HG03342 (cell line): Measurements from ENCODE around the gene DDRGK1.
A peak's percentile ranks its signal among the peaks of the same experiment; 100 is the strongest.
"Not testable (repeated sequence)": the region's sequence is repeated elsewhere in the genome, so short reads cannot be mapped to it uniquely, and the experiment has no call there.

Experiments used
- ATAC-seq: cut with Tn5 transposase; IDR thresholded peaks from one replicate; pipeline ENCODE4 v1.9.1; 2021; ENCODE audit warnings: mild to moderate bottlenecking, moderate library complexity; ENCODE audit not compliant: unreplicated experiment

DDRGK1 gene

DNA sequence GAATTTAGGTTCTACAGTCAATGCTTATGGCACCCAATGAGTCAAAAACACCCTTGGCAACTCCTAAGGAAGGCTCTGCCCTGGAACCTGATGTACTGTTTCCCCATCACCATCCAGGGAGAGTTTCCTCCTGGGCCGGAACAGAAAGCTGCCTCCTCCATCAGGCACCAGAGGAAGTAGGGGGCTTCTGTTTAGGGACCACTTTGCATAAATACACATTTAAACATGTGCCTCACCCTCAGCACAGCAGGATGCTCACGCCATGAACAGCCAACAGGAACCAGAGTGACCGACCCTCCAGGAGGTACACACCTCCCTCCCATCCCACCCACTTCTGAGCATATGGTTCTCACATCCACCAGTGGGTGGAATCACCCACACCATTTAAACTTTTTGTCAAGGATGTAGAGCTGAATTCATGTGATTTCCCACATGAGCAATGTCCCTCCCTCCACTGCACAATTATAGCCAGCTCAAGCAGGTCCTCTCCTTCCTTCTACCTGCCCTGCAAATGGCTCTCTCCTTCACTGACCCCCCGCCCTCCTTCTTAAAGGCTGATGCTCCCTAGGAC, 14.8 kb downstream of the DDRGK1 start:
- ATAC-seq = no peak

GRCh38 chr20:3188823-3189413, 15.6 kb downstream of the DDRGK1 start:
- ATAC-seq = no peak

DNA sequence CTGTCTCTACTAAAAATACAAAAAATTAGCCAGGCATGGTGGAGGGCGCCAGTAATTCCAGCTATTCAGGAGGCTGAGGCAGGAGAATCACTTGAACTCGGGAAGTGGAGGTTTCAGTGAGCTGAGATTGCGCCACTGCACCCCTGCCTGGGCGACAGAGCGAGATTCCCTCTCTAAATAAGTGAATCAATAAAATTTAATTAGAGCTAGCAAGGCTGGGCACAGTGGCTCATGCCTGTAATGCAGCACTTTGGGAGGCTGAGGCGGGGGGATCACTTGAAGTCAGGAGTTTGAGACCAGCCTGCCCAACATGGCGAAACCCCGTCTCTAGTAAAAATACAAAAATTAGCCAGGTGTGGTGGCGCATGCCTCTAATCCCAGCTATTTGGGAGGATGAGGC, 16.6 kb downstream of the DDRGK1 start:
- ATAC-seq = not testable (repeated sequence)

- no peak for ATAC-seq
Observed at GRCh38 chr20:3183896-3184612, 20.4 kb downstream of the DDRGK1 start.

GRCh38 chr20:3182429-3182828, 22.1 kb downstream of the DDRGK1 start:
- ATAC-seq = not testable (repeated sequence)

GRCh38 chr20:3181270-3181669, 23.2 kb downstream of the DDRGK1 start:
- no peak for ATAC-seq

DNA sequence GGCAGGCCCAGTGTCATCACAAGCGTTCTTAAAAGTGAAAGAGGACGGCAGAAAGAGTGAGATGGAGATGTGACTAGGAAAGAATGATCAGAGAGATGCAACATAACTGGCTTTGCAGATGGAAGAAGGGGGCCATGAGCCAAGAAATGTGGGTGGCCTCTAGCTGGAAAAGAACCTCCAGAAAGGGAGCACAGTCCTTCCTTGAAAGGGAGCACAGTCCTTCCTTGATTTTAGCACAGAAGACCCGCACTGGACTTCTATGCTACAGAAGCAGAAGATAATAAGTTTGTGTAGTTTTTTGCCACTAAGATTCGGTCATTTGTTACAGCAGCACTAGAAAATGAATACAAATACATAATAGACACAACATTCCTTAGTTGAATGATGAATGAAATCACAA, 24.2 kb downstream of the DDRGK1 start:
- no peak for ATAC-seq

DNA sequence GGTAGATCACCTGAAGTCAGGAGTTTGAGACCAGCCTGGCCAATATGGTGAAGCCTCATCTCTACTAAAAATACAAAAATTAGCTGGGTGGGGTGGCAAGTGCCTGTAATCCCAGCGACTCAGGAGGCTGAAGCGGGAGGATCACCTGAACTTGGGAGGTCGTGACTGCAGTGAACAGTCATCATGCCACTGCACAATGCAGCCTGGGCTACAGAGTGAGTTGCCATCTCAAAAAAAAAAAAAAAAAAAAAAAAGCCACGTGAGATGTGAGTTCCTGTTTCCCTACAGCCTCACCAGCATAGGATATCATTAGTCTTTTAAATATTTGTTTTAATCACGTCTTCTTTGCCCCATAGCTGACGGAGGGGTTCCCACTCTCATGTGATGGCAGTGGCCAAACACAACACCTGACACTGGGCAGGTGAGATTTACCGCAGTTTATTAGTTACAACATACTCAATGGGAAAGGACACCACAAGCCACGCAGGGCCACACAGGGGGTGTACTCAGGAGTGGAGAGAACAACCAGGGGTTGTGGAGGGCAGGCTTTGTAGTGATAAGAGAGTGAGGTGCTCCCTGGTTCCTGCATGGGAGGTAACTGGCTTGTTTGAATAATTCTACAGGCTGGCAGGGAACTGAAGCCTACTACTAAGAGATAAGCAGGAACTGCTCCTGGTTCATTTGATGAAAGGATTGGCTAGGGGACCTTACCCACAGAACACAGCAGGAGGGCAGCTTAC, 26.6 kb downstream of the DDRGK1 start:
- ATAC-seq = no peak

- ATAC-seq = no peak
Observed at GRCh38 chr20:3175270-3175669, 29.2 kb downstream of the DDRGK1 start.

DNA sequence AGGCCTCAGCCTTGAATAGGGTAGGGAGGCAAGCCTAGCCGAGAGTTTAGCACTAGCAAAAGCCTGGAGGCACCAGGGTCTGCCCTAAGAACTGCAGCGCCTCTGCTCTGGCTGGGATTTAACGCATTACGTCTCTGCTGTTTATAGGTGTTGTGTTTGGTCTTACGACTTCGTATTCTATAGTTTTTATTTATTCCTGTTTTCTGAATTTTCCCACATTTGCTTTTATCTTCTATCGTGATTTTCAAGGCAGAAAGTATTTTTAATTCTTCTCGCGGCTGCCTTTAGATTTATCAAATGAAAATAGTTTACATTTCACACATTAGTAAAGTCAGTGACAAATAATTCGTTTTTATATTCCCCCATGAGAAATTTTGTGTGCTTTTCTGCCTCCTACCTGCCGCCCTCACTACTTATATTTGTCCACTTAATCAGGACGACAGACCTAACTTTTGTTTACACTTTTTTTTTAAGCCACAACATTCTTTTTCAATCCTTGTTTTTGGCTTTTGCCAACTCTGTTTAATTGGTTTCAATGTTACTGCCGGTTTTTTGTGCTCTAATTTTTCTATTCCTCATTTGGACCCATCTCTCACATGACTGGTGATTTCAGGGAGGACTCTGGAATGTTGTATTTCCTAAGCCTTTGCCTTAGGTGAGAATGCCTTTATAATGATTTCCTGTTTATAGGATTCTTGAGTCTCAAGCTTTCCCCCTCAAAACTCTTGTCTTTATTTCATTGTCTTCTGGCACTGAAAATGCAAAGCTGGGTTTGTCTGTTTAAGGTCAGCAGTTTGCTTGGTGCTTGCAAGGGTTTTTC, 29.8 kb downstream of the DDRGK1 start:
- no peak for ATAC-seq

GRCh38 chr20:3173610-3174441, 30.7 kb downstream of the DDRGK1 start:
- ATAC-seq = peak; percentile 31

- ATAC-seq = peak; percentile 83
Observed at GRCh38 chr20:3172933-3173609, 31.4 kb downstream of the DDRGK1 start, which contains the start of gene LZTS3. LZTS3 (minus strand) TSS chr20:3173549; CDS start chr20:3167163, 6,386 bp downstream.

DNA sequence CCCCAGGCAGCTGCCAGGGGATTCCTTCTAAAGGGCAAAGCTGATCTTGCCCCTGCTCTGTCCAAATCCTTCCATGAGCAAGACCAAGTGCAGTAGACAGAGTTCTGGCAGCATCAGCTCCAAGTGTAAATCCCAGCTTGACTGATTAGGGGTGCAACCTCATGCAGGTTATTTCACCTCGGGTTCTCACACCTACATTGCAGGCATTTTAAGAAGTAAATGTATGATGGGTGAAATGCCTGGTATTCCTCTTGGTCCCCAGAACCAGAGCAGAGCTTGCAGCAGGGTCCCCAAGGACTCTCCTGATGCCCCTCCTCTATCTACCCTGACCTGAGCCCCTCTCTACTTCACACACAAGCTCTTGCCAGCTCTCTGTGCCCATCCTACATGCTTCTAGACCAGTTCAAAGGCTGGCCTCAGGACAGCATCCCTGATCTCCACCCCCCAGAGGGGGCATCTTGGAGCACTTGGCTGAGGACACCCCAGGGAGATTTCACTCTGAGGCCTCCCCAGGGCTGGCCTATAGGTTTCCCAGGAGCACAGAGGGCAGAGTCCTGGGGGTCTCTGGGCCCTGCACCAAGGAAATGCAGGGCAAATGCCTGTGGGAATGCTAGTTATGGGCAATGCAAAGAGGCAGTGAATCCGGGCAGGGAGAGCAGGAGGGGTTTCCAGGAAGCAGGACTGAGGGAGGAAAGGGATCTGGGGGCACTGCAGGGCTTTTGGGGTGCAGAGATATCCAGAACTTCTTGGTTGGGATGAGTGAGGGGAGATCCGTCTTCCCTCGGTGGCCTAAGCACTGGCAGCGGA, 32.2 kb downstream of the DDRGK1 start:
- ATAC-seq = no peak

GRCh38 chr20:3171391-3172125, 32.9 kb downstream of the DDRGK1 start:
- ATAC-seq = no peak

GRCh38 chr20:3168829-3169590, 35.5 kb downstream of the DDRGK1 start:
- no peak for ATAC-seq

- no peak for ATAC-seq
Observed at GRCh38 chr20:3168079-3168828, 36.2 kb downstream of the DDRGK1 start.
